Measurements from ENCODE around the gene SSUH2.

SSUH2 gene

DNA sequence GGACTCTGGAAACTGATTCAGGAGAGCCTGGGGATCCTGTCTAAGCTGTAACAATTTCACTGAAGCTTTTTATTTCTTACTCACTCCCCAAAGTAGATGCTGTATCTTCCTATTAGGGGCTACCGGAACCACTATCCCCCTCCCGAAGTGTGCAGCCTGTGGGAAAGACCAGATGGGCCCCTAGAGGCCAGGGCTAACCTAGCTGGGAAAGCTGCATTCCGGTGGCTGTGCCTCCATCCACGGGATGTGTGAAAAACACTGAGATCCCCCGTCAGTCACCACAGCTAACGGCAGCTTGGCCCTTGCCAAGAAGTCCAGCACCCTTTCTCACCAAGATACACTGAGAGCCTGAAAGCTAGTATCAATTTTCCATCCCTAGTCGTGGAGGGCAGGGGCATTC, 3.1 kb downstream of the SSUH2 start:
- no peak for DNase-seq (ENCODE audit: low spot score)

DNA sequence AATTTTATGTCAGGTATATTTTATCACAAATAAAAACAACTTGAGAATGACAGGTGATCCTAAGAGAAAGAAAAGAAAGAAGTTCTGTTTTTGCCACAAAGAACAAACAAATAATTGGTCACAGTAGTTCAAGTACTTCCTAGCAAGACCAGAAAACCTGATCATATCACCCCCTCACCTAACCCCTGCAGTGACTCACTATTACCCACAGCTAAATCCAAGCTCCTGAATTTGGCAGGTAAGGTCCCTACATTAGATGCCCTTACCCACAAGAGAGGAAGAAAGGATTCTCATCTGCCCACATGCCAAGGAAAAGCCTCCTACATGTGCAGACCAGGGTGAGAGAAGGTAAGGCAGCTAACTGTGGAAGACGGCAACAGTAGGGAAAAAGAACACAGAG, 4.4 kb downstream of the SSUH2 start:
- no peak for DNase-seq (ENCODE audit: low spot score)

DNA sequence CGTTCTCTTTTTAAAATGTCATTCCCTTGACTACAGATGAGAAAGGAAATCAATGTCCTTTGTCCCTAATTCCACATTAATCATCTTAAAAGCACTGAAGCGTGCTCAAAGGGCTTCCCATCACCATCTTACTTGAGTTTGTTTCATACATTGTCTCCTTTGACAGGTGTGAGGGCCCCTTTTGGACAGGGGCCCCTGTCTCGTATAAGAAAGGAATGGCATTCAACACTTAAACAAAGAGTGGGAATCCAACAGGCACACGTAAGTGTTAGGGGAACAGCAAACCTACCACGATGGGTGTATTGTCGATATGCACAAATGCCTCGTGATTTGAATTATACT, 5.0 kb downstream of the SSUH2 start:
- DNase-seq (ENCODE audit: low spot score): no peak

DNA sequence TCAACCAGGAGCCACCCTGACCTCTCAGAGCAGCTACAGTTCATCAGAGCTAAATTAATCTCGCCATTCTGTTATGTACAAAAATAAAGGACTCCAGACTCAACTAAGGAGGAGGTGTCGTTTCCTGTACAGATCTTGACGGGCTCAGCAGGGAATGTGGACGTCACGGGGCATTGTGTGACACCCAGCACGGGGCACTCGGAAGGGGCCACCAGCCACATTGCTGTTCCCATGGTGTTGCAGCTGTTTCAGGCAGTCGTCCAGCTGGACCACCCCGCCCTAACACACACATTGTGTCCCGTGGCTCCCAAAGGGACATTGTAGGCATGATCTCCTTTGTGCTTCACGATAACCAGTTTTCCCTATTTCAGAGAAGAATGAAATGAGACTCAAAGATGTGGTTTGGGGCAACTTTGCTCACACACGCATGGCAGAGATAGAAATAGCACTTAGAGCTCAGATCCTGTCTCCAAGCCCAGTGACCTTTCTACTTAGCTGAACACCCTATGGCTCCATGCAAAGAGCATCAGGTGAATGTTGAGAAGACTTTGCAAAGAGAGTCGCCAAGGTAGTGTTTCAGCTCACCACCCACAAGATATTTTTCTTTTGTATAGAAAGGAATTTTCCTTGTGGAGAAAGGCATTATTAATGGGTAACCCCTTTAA, 5.5 kb downstream of the SSUH2 start:
- no peak for DNase-seq (ENCODE audit: low spot score)

- DNase-seq (ENCODE audit: low spot score): no peak
Observed at GRCh38 chr3:8637348-8637747, 7.2 kb downstream of the SSUH2 start.

- DNase-seq (ENCODE audit: low spot score): no peak
Observed at GRCh38 chr3:8635631-8636030, 9.0 kb downstream of the SSUH2 start.

GRCh38 chr3:8635125-8635524, 9.5 kb downstream of the SSUH2 start:
- DNase-seq (ENCODE audit: low spot score): no peak

- DNase-seq (ENCODE audit: low spot score): no peak
Observed at GRCh38 chr3:8632402-8633237, 12.0 kb downstream of the SSUH2 start.

- DNase-seq (ENCODE audit: low spot score): no peak
Observed at GRCh38 chr3:8631661-8632060, 12.9 kb downstream of the SSUH2 start.

GRCh38 chr3:8629151-8630021, 15.2 kb downstream of the SSUH2 start:
- DNase-seq (ENCODE audit: low spot score): peak; percentile 81

DNA sequence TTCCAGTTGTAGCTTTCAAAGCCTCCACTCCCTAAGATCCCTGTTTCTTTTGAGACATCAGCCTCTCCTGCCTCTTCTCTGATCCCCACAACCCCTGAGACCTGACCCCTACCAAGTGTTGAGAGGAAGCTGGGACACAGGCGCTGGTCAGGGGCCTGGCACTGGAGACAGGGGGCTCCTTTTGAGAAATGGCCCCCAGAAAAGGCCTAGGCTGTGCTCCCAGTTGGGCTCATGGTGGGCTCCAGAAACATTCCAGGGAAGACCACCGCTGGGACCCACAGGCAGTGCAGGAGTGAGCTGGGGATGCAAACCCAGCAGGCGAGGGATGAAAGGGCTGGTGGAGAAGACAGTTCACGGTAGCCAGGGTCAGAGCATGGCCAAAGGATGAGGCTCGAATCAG, 16.6 kb downstream of the SSUH2 start:
- no peak for DNase-seq (ENCODE audit: low spot score)

DNA sequence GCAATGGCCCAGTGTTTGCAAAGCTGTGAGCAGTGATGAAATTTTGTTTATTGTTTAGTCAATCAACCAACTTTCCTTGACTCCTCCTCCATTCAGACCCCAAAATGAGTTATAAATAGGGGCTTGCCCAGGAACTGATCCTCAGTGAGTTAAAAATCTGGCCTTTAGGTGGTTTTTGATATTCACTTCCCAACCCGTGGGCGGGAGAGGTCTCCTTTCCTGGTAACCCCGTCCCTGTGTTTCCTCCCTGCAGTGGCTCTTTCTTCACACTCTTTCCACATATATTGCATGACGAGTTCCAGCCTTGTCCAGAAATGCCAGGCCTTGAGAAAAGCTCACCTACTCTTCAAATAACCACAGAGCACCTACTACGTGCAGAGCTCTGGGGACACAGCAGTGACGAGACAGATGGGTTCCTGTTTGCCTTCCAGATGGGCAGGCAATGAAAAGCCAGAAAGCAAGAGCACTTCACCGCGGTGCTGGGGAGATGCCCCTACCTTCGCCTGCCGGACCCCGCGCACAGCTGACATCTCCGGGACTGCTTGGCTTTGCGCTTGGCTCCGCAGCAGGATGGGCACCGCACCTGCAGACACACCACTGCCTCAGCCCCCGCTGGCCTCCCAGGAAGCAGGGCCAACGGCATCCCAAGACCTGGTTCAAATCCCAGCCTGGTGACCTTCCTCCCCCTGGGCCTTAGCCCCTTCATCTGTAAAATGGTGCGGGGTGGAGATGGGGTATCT, 17.2 kb downstream of the SSUH2 start:
- no peak for DNase-seq (ENCODE audit: low spot score)

- DNase-seq (ENCODE audit: low spot score): no peak
Observed at GRCh38 chr3:8625991-8626390, 18.6 kb downstream of the SSUH2 start.

- DNase-seq (ENCODE audit: low spot score): no peak
Observed at GRCh38 chr3:8624612-8625011, 20.0 kb downstream of the SSUH2 start.

DNA sequence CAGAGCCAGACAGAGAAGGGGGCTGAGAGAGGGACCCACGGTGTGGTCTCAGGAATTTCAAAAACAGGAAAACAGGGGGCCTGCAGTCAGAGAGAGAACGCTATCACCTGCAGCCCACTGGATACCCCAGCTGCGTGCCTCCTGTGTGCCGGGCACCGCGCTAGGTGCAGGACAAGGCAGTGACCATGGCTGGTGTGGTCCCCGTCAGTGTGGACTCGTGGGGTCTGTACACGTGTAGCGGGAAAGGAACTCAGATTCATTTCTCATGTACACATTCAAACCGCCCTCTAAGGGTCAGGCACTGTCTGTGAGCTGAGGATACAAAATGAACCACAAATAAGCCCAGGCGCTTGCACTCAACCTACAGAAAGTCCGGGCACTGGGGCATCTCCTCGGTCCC, 20.9 kb downstream of the SSUH2 start:
- DNase-seq (ENCODE audit: low spot score): no peak

GRCh38 chr3:8622873-8623691, 21.5 kb downstream of the SSUH2 start:
- peak; percentile 92 for DNase-seq (ENCODE audit: low spot score)

DNA sequence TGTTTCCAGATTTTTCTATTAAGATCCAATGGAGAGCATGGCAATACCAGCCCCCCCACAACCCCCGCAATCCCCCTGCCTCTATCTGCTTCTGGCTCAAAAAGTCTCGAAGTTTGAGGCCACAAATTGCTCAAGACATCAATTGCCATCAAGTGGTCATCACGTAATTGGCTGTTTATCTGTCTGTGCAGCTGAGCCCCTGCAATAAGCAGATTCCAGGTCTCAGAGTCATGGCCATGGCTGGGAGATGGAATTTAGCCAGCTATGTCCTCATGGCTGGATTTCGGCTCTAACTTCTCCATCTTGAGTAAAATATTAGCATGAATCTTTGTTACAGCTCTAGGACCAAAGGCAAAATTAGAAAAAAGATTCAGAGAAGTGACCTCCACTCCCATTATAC, 22.7 kb downstream of the SSUH2 start:
- no peak for DNase-seq (ENCODE audit: low spot score)

DNA sequence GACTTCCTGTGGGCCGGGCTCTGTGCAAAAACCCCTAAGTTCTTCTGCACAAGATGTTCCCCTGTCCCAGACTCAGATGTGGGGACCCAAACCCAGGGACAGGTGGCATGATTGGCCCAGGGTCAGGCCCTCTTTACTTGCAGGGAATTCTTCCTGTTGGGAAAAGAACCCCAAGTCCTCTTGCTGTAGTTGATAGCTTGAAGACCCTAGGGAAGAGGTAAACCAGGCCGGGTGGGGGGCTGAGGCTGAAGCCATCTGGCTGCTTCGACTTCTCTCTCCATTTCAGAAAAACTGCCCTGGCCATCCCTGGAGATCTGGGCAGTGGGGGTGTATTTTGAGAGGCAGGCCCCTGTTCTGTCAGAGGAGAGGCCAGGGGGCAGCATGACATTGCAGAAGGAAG, 23.5 kb downstream of the SSUH2 start:
- DNase-seq (ENCODE audit: low spot score): no peak

DNA sequence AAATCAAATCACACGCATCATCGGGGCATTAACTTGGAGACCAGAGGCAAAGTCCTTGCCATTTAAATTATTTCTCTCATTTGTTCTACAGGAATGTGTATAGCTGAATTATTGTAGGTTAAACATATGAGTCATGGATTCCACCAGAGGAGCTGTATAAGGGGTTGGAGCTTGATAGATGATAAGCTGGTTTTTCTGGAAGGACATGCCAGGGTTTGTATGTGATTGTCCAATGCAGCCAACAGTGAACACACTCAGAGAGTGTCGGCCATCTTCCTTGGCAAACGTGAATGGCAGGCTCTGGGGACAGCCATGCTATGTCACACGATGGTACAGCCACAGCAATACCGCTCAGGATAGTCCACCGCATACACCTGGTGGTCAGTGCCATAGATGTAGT, 25.1 kb downstream of the SSUH2 start:
- no peak for DNase-seq (ENCODE audit: low spot score)

GRCh38 chr3:8618950-8619349, 25.6 kb downstream of the SSUH2 start:
- no peak for DNase-seq (ENCODE audit: low spot score)

- DNase-seq (ENCODE audit: low spot score): no peak
Observed at GRCh38 chr3:8617921-8618320, 26.7 kb downstream of the SSUH2 start.
